Measurements from ENCODE around the gene DARS1.

DARS1 gene

DNA sequence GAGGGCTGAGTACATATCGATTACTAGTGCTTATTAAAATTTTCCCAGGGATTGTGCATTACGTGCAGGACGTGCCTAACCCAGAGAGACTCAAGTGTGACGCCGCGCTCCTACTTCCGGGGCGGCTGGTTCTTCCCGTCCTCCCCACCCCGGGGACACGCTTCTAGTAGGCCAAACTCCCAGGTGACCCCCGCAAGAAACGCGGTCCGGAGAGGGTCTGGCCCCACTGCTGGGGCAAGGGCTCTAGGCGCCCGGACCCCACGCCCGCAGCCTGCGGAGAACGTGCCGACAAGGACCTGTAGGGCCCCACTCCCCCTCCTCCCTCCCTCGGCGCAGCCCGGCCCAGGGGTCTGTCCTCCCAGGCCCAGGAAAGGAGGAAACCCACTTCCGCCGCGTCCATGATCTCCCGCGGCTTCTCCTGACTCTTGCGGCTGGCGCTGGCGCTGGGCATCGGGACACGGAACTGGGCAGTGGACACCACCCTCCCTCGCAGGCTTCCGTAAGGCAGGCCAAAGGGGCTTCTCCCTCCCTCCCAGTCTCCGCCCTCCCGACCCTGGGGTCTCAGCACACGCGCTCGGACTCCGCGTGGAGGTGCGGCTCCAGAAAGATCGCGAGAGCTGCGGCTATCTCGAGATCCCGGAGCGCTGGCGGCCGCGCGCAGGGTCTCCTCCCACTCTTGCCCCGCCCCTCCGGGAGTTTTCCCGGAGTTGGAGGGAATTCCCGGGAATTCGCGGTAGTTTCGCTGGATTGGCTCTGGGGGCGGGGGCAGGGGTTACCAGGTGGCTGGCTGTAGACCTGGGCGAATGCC lies at the start of gene DARS1:
Gene DARS1 (minus strand): TSS at position 609 of the 808 bp plus-strand sequence. CDS start 158 bp downstream, at position 451.
- DNase-seq (ENCODE audit: low read depth), result peak; percentile 94

DNA sequence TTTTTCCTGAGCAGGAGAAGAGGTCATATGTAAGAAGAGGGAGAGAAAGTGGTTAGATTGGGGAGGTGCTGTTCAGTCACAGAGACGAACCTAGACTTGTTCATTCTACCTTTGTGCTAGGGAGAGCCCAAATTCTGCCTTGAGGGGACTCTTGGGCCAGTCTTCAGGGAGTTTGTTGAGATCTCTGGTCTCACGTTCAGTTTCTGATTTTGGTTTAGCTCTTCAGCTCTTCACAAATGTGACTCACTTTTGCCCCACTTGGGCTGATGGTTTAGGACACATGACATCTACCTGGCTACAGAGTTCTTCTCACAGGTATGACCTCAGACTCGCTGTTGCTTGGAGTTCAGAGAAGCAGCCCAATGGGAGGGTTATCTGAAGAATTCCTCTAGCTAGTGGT lies 49.2 kb upstream of the DARS1 start:
- DNase-seq (ENCODE audit: low read depth), result no peak

DNA sequence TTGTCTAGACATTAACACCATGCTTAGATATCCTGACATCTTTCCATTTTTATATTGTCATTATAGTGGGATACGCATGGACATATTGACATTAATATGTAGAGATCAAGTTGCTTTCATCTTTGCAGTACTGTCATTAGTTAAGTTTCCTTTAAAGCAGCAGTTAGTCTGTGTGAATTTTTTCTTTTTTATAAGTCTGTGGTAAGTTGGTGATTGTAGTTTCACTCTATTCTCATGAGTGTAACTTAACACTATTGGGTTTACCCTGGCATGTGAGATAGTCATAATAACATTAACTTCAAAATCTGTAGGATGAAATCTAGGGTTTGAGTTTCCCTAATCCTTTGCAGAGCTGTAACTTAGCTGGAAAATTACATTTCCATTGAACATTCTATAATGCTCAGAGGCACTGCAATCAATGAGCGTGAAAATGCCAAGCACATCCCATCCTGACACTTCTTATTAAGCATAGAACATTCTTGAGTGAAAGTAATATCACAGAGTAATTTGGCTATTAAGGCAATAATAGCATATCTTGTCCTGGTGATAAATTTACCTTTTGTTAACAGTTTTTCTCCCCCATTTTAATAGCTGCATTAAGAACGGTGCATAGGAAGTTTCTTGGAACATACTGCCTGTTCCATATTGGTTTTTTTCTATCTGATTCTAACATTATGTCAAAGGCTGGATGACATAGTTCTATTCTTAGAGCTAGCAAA lies 47.5 kb upstream of the DARS1 start:
- no peak for DNase-seq (ENCODE audit: low read depth)

DNA sequence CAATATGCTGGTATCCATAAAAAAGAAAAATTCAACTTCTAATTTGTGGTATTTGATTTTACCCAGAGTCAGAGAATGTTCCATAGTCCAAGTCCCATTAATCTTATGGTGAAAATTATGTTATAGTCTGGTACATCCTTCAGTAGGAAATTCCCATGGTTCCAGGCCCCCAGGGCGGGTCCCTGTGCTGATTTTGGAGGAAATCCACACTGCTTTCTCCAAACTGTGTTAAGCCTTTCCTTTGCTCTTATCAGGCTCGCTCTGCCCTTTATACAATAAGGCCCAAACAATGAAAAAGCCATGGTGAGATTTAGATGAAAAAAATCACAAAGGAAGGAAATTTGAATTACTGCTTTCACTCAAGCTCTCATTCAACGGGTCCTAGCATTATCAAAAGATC lies 46.8 kb upstream of the DARS1 start:
- DNase-seq (ENCODE audit: low read depth), result no peak

DNA sequence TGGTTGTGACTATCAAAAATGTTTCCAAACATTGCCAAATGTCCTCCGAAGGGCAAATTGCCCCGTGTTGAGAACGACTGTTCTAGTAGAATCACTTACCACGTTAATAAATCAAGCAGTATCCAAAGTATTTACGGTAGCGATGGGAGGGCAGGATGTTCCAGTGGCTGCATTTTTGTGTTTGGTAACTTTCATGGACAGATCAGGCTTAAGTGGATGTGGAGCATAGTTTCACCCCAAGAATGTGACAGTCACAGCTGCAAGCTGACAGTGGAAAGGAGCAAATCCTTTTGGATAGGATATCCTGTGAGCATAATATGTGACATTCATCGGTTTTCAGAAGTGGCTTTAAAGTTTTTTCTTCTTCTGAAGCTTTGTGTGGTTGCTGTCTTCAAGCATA lies 46.3 kb upstream of the DARS1 start:
- no peak for DNase-seq (ENCODE audit: low read depth)

DNA sequence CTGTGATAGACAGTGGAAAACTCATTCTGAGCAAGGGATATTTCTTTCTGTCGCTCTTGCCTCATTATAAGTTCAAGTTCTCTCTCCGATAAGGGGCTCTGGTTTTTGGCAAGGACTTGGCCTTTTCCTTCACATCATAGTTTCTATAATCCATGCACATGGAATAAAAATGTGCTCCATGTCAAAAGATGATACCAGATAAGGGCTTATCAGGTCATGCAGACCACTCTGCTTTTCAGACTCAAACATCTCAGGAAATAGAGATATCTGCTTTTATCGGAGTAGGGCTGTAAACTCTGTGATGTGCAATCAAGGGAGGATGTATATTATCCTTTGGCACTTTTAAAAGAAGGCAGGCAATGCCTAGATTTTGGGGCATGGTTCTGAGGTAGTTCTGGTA lies 45.0 kb upstream of the DARS1 start:
- no peak for DNase-seq (ENCODE audit: low read depth)

DNA sequence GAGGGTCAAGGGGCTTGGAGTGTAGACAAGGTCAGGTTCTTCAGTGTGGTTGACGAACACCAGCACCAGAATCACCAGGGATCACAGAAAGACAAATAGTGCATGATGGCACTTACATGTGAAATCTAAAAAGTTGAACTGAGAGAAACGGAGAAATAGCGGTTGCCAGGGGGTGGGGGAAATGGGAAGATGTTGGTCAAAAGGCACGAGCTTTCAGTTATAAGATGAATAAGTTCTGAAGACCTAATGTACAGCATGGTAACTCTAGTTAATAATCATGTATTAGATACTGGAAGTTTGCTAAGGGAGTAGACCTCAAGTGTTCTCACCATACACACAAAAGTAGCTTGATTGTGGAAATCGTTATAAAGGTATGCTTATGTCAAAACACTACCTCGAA lies 43.7 kb upstream of the DARS1 start:
- no peak for DNase-seq (ENCODE audit: low read depth)

DNA sequence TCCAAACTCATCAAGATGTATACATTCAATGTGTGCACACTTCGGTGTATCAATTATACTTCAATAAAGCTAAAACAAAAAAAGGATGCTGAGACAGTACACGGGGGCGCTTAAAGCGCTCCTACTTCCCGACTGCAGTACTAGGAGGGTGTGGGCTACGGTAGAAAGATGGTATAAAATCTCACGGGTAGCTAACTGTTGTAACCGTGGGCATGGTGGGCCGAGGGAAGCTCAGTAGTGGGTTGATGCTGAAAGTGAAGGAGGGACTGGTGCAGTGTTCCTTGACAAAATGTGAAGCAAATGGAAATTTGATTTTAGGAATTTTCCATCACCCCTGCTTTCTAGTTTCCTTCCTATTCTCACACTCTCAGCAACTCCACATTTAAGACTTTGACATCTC lies 42.6 kb upstream of the DARS1 start:
- no peak for DNase-seq (ENCODE audit: low read depth)

DNA sequence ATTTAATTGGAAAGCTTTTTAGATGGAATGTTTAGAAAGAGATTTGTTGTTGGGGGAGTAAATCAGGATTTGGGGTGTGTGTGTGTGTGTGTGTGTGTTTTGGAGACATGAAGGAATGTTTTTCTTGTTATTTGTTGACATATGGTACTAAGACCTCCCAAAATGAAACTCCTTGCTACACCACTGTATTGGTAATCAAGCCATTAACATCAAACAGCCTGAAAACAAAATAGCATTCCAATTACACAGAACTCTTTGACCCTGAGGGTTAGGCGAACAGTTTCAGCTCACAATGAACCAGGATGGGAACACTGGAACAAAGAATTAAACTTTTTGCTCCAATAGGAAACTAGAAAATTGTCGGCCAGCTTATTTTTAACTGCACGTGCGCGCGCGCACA lies 41.7 kb upstream of the DARS1 start:
- DNase-seq (ENCODE audit: low read depth), result no peak

DNA sequence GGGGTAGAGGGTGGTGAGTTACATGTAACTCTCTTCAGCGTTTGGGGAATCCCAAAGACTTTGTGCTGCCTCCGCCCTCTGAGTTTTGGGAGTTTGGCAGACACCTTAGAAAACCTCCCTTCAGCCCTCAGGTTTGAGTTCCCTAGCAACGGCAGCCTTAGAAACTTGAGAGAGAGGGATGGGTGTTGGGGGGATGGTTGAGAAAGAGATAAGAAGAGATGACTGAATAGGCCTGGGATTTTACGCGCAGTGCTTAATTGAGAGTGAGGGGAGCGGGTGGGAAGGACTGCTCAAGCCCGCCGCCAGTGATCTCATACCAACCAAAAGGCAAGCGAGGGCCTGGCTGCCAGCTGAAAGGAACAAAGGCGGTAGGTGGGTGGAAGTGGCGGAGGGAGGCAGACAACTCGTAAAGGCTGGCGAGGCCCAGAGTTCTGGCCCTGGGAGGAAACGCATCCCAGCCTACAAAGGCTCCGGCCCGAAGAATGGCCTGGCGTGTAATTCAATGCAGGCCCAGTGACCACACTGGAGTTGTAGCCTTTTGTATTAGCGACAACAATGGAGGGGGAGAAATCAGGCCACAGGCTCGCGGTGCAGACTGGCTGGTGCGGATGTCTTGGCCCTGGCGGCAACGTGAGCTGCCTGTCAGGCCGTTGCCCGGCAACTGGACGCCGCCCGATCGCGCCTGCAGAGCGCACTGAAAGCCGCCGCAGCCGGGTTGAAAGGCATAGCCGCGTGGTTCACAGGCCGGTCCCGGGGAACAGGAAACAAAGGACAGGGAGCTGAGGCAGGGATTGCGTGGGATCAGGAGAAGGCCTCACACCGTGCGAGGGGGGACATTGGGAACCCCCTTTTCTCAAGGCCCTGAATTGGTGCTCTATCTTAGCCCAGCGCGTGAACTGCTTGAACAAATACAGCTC lies 39.9 kb upstream of the DARS1 start:
- peak; percentile 26 for DNase-seq (ENCODE audit: low read depth)

DNA sequence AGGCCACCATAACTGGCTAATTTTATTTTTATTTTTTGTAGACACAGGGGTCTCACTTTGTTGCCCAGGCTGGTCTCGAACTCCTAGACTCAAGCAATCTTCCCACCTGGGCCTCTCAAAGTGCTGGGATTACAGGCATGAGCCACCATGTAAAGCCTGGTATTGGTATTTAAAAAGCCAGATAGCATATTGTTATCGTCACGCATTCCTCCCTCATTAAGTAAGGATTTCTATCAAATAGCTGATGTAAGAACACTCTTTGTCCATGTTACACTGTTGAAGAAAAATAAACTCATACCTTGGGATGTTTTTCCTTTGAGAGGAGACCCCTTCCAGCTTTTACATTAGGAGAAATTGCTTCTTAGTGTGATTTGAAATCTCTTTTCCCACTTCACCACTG lies 39.2 kb upstream of the DARS1 start:
- DNase-seq (ENCODE audit: low read depth), result no peak

DNA sequence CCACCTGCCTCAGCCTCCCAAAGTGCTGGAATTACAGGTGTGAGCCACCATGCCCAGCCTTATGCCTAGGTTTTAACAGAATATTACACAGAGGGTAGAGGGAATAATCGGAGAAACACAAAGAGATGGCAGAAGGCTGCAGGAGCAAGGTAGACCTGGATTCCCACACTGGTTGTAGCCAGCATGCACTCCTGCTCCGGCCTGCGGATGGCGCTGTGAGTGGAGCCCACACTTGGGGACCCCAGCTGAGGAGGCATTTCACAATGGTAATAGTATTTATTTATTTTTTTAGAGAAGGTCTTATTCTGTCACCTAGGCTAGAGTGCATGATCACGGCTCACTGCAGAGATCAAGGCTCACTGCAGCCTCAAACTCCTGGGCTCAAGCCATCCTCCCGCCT lies 38.8 kb upstream of the DARS1 start:
- DNase-seq (ENCODE audit: low read depth), result no peak

DNA sequence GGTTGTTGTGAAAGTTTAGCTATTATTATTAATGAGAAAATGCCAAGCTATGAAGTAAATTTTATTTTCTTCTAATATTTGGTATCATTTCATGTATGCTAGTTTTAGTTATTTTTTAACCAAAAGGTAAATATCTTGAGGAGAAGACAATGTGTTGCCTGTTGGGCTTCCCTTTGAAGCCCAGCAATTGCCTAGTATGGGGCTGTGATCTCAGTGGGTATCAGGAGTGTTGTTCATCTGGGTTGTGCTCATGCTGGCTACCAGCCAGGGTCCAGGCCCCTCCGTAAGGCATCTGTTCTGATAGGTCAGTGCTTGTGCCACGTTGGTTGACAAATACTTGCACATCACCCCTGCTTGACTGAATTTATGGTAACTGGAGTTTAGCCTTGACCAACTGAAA lies 38.0 kb upstream of the DARS1 start:
- no peak for DNase-seq (ENCODE audit: low read depth)

DNA sequence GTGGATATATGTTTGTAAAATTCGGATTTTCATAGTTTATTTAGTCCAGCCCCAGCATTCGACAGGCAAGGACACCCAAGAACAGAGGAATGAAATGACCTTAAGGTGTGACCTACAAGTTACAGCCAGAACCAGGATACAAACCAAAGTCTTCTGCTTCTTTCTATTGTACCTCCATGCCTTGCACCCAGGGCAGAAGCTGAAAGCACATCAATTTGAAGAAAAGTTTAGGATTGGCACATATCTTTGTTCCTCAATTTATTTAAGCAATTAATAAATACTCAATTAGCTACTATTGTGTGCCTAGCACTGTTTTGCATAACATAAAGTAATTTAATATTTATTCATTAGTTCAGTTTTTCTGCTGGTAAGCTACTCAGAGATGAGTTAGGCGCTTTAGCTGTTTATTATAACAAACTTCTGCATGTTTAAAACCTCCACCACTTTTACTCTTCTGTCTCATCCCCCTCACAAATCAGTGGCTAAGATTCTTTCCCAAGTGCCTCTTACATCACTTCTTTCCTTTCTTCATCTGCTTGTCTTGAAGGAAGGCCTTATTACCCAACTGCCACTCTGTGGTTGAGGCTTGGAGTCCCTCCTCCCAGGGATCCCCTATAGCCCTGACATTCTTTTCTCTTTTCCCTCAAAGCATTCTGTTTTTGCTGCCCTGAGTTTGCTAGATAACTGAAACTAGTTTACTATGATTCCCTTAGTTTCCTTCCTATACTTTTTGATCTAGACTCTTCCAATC lies 37.1 kb upstream of the DARS1 start:
- DNase-seq (ENCODE audit: low read depth), result no peak

DNA sequence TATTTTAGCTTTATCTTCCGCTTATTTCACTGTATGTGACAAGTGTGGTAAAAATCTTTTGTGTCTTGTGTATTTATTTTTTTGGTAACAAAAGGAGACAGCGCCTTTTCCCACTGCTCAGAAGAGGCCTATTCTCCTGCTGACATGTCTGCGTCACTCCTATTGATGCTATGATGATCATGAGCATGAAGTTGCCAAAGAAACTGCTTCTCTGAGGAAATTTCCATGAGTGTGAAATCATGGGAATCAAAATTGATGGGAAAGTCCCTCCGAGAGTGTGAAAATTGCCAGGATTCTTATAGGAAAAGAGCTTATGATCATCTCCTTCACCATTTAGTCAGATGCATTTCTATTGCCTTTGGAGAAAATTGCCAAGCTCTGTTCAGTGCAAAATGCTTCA lies 36.5 kb upstream of the DARS1 start:
- no peak for DNase-seq (ENCODE audit: low read depth)

DNA sequence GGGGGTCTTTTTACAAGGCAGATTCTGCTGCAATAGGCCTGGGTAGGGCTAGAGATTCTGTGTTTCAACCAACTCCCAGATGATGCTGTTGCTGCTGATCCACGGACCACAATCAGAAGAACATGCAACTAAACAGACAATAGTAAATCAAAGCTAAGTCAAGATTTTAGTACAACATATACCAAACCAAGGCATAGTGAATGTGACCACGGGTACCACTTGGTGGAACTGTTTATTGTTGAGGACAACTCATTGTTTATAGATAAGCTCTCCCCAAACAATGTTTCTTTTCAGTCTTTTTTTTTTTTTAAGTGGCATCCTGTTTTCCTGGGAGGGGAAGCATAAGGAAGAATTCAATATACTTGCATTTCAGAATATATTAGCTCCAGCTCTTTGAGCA lies 36.0 kb upstream of the DARS1 start:
- no peak for DNase-seq (ENCODE audit: low read depth)

DNA sequence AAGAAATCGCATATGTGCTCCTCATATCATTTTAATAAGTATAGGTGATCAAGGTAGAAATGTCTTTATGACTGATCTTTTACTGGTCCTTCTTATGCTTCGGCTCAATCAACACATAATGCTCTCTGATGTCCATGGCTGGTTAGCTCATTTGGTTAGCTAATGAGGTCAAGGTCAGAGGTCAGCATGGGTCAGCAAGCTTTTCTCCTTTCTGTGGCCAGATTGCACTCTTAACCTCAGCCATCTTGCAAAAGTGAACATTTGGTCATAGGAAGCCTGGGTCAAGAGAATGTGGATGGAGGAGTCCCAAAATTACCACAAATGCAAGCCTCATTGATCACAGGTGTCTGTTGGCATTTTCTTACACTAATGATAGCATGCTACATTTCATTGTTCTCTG lies 35.4 kb upstream of the DARS1 start:
- DNase-seq (ENCODE audit: low read depth), result no peak

DNA sequence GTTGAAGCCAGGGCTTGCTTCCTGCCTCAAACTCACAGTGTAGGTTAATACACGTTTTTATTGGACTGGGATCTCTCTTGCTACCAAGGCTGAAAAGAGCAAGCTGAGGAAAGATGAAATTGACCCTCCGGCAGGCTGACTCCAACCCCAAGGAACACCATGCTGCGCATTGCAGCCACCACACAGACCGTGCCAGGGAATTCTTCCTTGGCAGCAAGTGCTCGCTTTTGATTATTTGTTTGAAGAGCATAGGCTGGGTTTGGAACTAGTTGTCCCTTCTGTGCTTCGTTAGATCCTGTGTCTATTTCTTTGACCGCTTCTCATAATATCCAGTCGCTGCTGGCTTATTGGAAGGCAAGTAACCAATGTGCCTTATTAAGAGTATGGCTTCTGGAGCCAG lies 34.4 kb upstream of the DARS1 start:
- DNase-seq (ENCODE audit: low read depth), result no peak

DNA sequence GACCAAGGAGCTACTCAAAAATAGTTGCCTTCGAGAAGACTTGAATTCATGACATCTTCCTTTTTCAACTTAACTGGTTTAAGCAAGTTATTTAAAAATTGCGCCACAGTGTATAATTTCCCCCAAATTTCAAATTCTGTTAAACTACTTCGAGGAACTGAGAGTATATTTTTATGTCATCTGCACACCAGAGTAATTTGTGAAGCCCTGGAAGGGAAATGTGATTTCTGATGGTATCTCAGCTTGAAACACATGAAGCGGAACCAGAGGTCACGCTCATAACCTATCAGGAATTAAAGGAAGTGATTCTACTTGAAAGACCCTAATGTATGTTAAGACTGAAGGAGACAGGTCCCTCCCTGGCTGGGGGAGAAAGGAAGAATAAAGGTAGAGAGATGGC lies 33.9 kb upstream of the DARS1 start:
- DNase-seq (ENCODE audit: low read depth), result no peak

DNA sequence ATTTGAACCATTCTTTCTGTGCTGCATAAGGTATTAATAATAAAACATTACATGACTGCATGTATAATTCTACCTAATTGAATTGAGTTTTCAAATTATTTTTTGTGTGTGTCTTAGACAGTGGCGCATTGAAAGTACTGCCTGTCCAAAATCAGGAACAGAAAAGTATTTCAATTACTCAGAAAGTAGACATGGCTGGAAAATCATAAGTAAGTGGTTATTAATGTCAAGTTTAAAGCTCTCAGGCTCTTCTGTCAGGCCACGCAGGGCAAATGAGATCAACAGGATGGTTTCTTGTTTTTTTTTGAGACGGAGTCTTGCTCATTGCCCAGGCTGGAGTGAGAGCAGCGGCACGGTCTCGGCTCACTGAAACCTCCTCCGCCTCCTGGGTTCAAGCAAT lies 32.4 kb upstream of the DARS1 start:
- no peak for DNase-seq (ENCODE audit: low read depth)

DNA sequence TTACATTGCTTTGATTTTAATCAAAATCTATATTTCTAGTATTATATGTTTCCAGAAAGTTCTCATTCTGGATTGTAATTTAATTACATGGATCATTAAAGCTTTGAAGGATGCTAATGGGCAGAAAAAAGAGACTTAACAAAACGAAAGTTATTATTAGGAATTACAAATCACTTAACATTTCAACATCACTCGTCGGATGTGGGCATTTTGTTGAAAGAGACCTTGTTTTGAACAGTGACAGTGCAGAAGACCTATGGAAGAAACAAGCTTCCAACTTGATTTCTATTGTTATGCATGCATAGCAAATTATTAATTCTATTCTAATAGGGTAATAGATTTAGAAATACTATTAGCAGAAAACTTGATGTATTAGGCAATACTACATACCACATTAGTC lies 31.4 kb upstream of the DARS1 start:
- no peak for DNase-seq (ENCODE audit: low read depth)

DNA sequence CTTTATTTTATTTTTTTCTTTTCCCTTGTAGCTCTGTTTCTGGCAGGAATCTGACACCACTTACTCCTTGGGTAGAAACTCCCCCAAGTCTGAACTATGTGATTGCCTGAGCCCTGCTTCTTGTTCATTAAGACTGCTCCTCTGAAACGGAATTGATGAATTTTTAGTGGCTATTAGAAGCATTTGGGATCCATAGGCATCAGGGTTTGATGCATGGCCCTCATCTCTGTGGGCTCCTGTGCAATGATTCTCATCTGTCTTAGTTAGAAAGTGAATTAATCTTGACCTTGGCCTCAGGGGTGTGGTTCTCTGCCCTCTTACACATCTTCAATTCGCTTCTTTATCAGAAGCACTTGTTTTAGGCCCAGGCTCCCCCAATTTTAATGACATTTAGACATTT lies 31.0 kb upstream of the DARS1 start:
- no peak for DNase-seq (ENCODE audit: low read depth)

All from ELR (cell line).